ENCODE results near the gene TMEM41B. TPM values are rescaled to one million over a fixed set of nuclear protein-coding genes. Genes with fewer than 3 reads are reported as not detected.
"Not testable (repeated sequence)": the region's sequence is repeated elsewhere in the genome, so short reads cannot be mapped to it uniquely, and the experiment has no call there.

TMEM41B gene, protein sequence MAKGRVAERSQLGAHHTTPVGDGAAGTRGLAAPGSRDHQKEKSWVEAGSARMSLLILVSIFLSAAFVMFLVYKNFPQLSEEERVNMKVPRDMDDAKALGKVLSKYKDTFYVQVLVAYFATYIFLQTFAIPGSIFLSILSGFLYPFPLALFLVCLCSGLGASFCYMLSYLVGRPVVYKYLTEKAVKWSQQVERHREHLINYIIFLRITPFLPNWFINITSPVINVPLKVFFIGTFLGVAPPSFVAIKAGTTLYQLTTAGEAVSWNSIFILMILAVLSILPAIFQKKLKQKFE
- total RNA-seq (2021) (58.5 and 65.1 TPM in 2 replicates), Bru-seq, nascent RNA (percentile 91 among the genes with signal in this experiment), BruChase-seq, experiment 1, labeled RNA remaining after a 2-hour chase (percentile 96 among the genes with signal in this experiment), BruChase-seq, experiment 2, labeled RNA remaining after a 6-hour chase (percentile 95 among the genes with signal in this experiment)
- long read RNA-seq, transcript TMEM41B-204 (7 exons, 3,968 nt): major isoform, 37 of 55 reads
- long read RNA-seq, partial matches to known transcripts: 2 of 55 reads
- long read RNA-seq, other reads (novel, unspliced or antisense): 9 of 55 reads

DNA sequence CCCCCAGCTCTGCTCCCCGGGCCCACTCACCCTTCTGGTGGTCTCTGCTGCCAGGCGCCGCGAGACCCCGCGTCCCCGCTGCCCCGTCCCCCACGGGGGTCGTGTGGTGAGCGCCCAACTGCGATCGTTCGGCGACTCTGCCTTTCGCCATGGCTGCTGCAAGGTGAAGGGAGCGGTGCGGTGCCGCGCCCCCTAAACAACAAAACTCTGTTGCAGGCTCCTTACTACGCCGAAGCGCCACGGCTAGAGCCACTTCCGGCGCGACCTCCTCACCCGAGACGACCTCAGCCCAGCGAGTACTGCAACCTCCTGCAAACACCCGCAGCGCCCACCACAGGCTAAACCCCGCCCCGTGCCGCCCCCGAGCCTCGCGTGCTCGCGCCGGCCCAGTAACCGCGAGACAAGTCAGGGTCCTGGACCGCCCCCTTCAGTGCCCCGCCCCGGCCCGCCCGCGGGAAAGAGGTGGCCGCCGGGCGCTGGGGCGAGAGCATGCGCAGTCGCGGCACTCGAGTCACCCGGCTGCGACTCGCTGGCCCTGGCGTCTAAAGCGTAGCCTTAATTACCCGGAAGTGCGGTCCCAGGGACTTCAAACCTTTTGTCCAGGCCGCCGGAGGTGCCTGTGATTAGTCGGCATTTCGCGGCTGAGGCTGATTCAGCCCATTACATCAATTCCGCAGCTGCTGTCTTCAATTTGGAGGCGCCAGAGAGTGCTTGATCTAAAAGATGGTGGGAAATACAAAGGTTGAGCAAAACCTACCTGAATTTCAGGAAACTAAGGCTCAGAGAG is at the start of gene TMEM41B:
TMEM41B (minus strand) TSS at position 303 of the 787 bp plus-strand sequence; CDS start at position 151, 152 bp downstream.
- peak within 1 kb of the TSS; percentile 96 for H3K4me3 ChIP-seq
- peaks cover 19% of the 10 kb centered on the region for H3K4me1 ChIP-seq (replicated peaks; ENCODE audit: insufficient read depth)
- H3K4me2 ChIP-seq: peak within 1 kb of the TSS; percentile 88
- H3F3A ChIP-seq (ENCODE audit: insufficient read depth, low read depth): peaks cover 9% of the 10 kb centered on the region
- peak within 1 kb of the TSS; percentile 84 for H2AFZ ChIP-seq
- H3K27ac ChIP-seq: peak within 1 kb of the TSS; percentile 87
- H3K36me3 ChIP-seq (ENCODE audit: low read depth): no peaks in the 10 kb centered on the region
- no peaks in the 10 kb centered on the region for H3K9me3 ChIP-seq (ENCODE audit: insufficient read depth, low read depth)
- peaks cover 5% of the 10 kb centered on the region for H4K20me1 ChIP-seq (ENCODE audit: insufficient read depth)
- H3K79me2 ChIP-seq (ENCODE audit: low read depth): peaks cover 46% of the 10 kb centered on the region
- H3K27me3 ChIP-seq (ENCODE audit: insufficient read depth, low read depth): no peaks in the 10 kb centered on the region
- intact Hi-C loops (cut with micrococcal nuclease; ENCODE audit: unreplicated experiment): loop anchor here (1.0 kb wide), 3 partner anchors 49 to 146 kb away; partner anchors contain the start of gene IPO7
- ChIA-PET CTCF (no interaction called here), POLR2A (ENCODE audit: unreplicated experiment) (interaction anchor here (0.6 to 0.7 kb wide), 3 partner anchors 49 to 142 kb away, joined by 6 to 15 read pairs (median 12); no protein-coding TSS in a partner anchor)
- no peaks in the 10 kb centered on the region for H3K9me2 ChIP-seq (ENCODE audit: insufficient read depth)
- BruUV-seq (replicated peaks): no TSS peak
- TF ChIP-seq, protein P1, sequence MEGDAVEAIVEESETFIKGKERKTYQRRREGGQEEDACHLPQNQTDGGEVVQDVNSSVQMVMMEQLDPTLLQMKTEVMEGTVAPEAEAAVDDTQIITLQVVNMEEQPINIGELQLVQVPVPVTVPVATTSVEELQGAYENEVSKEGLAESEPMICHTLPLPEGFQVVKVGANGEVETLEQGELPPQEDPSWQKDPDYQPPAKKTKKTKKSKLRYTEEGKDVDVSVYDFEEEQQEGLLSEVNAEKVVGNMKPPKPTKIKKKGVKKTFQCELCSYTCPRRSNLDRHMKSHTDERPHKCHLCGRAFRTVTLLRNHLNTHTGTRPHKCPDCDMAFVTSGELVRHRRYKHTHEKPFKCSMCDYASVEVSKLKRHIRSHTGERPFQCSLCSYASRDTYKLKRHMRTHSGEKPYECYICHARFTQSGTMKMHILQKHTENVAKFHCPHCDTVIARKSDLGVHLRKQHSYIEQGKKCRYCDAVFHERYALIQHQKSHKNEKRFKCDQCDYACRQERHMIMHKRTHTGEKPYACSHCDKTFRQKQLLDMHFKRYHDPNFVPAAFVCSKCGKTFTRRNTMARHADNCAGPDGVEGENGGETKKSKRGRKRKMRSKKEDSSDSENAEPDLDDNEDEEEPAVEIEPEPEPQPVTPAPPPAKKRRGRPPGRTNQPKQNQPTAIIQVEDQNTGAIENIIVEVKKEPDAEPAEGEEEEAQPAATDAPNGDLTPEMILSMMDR (conservative IDR thresholded peaks at IDR 0.05): no peak
- DNase-seq: peak; percentile 92 to 96

DNA sequence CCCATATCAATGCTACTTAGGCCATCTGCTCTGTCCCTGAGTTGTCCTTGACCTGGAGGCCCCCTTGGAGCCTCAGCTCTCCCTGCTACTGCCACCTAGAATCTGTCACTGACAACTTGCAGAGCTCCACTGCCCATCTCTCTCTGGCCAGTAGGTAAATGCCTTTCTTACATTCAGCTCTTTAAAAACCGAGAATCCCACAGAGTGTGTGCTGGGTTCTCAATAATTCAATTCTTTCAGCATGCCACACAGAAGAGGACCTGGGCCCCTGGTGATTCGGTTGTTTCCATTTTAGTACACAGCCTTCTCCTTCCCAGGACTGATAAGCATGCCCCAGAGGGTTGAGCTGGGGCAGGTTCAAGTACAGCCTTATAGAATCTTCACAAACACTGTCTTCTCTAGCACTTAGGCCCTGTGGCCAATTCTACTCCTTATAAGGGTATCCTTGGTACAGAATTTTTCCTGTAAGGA is 48.0 kb upstream of the TMEM41B start:
- Histone ChIP-seq H3K4me2 (peak overlapping the region; percentile 94), H3K36me3 (ENCODE audit: low read depth) (no peaks in the 10 kb centered on the region), H3K9me2 (ENCODE audit: insufficient read depth) (no peaks in the 10 kb centered on the region), H3F3A (ENCODE audit: insufficient read depth, low read depth) (peaks cover 36% of the 10 kb centered on the region), H4K20me1 (ENCODE audit: insufficient read depth) (no peaks in the 10 kb centered on the region), H2AFZ (peak overlapping the region; percentile 70), H3K79me2 (ENCODE audit: low read depth) (no peaks in the 10 kb centered on the region), H3K27me3 (ENCODE audit: insufficient read depth, low read depth) (no peaks in the 10 kb centered on the region), H3K4me3 (peak overlapping the region; percentile 32; the same call in 1 of the 2 replicates), H3K4me1 (replicated peaks; ENCODE audit: insufficient read depth) (peaks cover 39% of the 10 kb centered on the region), H3K9me3 (ENCODE audit: insufficient read depth, low read depth) (no peaks in the 10 kb centered on the region), H3K27ac (peak overlapping the region; percentile 100)
- intact Hi-C loops (cut with micrococcal nuclease; ENCODE audit: unreplicated experiment): loop anchor here (5.0 kb wide), 1 partner anchor 205 kb away; no protein-coding TSS in a partner anchor
- CTCF ChIA-PET: interaction anchor here (0.6 kb wide), 1 partner anchor 450 kb away, joined by 6 read pairs; no protein-coding TSS in a partner anchor
- POLR2A ChIA-PET (ENCODE audit: unreplicated experiment): interaction anchor here (0.6 to 0.7 kb wide), 2 partner anchors 55 to 97 kb away, joined by 3 to 4 read pairs; no protein-coding TSS in a partner anchor
- BruUV-seq (replicated peaks): no TSS peak
- peak in 1 of 2 experiments; percentile 4 for DNase-seq
- TF ChIP-seq EZH2 (IDR thresholded peaks at IDR 0.05; ENCODE audit: low read depth): no peak
- TF ChIP-seq, protein P1 (conservative IDR thresholded peaks at IDR 0.05): no peak

DNA sequence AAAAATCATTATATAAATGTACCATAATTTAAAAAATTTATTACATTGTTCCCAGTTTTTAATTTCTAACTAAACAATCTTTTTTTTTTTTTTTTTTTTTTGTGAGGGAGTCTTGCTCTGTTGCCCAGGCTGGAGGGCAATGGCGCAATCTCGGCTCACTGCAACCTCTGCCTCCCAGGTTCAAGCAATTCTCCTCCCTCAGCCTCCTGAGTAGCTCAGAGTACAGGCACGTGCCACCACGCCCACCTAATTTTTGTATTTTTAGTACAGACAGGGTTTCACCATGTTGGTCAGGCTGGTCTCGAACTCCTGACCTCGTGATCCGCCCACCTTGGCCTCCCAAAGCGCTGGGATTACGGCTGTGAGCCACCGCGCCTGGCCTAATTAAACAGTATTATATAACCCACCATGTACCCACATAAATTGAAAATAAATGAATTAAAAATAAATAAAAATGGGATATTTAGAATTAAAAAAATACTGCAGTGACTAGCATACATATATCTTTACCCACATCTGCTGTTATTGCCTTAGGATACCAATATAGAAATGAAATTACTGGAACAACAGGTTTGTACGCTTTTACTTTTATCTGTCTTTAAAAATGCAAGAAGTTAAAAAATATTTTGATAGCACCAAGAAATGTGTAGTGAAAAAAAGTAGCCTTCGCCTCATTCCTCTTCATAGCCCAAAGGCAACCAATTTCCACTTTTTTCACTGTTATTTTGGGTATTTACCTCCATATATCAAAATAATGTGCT is 46.6 kb upstream of the TMEM41B start:
- H3K4me2 ChIP-seq: peak overlapping the region; percentile 94; the same call in 1 of the 2 replicates
- H3K27me3 ChIP-seq (ENCODE audit: insufficient read depth, low read depth); H2AFZ ChIP-seq; BruUV-seq (replicated peaks); H3K9me3 ChIP-seq (ENCODE audit: insufficient read depth, low read depth); CTCF ChIA-PET; H3K9me2 ChIP-seq (ENCODE audit: insufficient read depth); H3K79me2 ChIP-seq (ENCODE audit: low read depth); H3K36me3 ChIP-seq (ENCODE audit: low read depth); H4K20me1 ChIP-seq (ENCODE audit: insufficient read depth); H3K4me3 ChIP-seq; POLR2A ChIA-PET (ENCODE audit: unreplicated experiment): not testable (repeated sequence)
- DNase-seq: peak in 1 of 2 experiments; percentile 49
- intact Hi-C loops (cut with micrococcal nuclease; ENCODE audit: unreplicated experiment): loop anchor here (5.0 kb wide), 1 partner anchor 206 kb away; no protein-coding TSS in a partner anchor
- peaks cover 36% of the 10 kb centered on the region for H3F3A ChIP-seq (ENCODE audit: insufficient read depth, low read depth)
- H3K27ac ChIP-seq: peak overlapping the region; percentile 100
- H3K4me1 ChIP-seq (replicated peaks; ENCODE audit: insufficient read depth): peaks cover 39% of the 10 kb centered on the region
